HG03159 (cell line): ENCODE measurements around the gene RND1.
"Not testable (repeated sequence)": the region's sequence is repeated elsewhere in the genome, so short reads cannot be mapped to it uniquely, and the experiment has no call there.

Experiments used
- ATAC-seq: cut with Tn5 transposase; IDR thresholded peaks from one replicate; pipeline ENCODE4 v1.9.1; 2021; ENCODE audit warnings: mild to moderate bottlenecking, moderate library complexity; ENCODE audit not compliant: unreplicated experiment

Gene RND1

DNA sequence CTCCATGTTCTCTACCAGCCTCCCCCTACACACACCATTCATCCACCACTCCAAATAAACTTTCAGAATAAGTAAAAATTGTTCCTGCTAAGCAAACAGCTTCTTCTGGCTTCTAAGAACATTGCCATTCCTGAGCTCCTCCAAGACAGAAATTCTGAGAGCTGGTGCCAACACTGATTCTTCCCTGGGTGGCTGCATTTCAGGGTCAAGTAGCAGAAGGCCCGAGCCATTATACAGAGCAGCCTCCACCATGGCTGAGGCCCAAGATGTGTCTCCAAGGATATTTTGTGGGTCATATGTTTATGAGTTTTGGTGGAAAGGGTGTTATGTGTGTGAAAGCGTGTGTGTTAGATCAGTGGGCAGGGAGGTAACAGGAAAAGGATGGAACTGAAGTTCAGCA lies 3.5 kb upstream of the RND1 start:
- ATAC-seq, result no peak

GRCh38 chr12:48868451-48868850 lies 2.8 kb upstream of the RND1 start:
- ATAC-seq, result no peak

DNA sequence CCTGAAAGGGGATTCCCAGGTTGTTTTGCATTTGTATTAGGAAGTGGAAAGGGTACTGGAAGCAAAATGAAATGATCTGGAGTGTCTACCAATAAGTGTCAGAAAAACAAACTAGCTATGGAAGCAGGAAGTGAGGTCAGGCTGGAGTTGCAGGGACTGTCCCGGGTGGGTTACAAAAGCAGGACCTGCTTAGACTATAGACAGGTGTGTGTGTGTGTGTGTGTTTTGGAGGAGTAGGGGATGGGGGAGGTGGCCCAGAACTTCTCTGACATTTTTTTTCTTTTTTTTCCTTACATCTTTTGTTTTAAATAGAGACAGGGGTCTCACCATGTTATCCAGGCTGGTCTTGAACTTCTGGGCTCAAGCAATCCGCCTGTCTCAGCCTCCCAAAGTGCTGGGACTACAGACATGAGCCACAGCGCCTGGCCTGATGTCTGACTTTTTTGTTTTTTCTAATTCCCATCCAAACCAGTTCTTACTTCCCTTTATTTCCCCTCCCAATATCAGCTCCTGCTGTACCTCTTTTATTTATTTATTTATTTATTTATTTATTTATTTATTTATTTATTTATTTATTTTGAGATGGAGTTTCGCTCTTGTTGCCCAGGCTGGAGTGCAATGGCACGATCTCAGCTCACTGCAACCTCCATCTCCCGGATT lies 512 bp upstream of the RND1 start:
- no peak for ATAC-seq

- no peak for ATAC-seq
Observed at GRCh38 chr12:48863291-48863690, 2.4 kb downstream of the RND1 start.

GRCh38 chr12:48862760-48863159 lies 2.9 kb downstream of the RND1 start:
- no peak for ATAC-seq

DNA sequence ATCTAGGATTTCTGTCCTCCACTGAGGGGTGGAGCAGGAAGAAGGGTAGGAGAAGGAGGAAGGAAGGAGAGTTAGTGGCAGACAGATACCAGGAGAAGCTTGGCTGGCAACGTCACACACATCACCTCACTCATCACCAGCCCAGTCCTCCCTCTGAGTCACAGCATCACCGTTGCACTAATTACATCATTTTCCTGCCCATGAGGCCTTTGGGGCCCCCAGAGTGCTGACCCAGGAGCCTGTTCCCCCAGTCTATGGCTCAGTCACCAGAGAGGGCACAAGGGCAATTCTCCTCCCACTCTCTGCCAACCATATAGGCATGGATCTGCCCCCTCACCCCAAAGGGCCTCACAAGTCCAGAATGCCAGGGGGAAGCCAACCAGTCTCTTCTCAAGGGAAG lies 4.6 kb downstream of the RND1 start:
- no peak for ATAC-seq

- ATAC-seq, result not testable (repeated sequence)
Observed at GRCh38 chr12:48860236-48860635, 5.4 kb downstream of the RND1 start.

- ATAC-seq, result no peak
Observed at GRCh38 chr12:48859607-48860006, 6.1 kb downstream of the RND1 start.

DNA sequence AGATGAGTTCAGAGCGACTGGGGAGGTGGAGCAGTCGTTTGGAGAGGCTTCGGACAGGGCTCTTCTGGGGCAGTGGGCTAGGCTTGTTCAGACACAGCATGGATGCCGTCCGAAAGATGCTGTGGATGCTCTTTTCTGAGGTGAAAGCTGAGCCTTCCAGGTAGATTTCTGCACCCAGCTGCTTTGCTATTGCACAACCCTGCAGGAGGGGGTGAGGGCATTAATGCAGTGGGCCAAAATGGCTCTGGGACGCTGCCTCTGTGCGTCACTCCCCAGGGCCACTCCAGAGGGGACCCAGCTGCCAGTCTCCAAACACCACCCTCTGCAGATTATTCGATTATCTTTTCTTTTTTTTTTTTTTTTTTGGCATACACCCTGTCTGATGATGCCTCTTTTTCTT lies 7.6 kb downstream of the RND1 start:
- no peak for ATAC-seq

GRCh38 chr12:48857278-48857994 lies 8.2 kb downstream of the RND1 start:
- ATAC-seq, result no peak

- ATAC-seq, result no peak
Observed at GRCh38 chr12:48856379-48856778, 9.3 kb downstream of the RND1 start.

DNA sequence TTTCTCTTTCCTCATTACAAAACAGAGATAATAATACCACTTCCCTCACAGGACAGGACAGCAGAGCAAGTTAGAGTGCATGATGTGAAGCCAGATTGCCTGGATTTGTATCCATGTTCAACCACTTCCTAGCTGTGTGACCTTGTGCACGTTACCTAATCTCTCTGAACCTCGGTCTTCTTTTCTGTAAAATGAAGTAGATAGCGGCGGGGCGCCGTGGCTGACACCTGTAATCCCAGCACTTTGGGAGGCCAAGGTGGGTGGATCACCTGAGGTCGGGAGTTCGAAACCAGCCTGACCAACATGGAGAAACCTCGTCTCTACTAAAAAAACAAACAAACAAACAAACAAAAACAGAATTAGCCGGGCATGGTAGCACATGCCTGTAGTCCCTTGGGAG lies 10.7 kb downstream of the RND1 start:
- not testable (repeated sequence) for ATAC-seq

- no peak for ATAC-seq
Observed at GRCh38 chr12:48854488-48854887, 11.2 kb downstream of the RND1 start.

GRCh38 chr12:48852734-48853688 lies 12.7 kb downstream of the RND1 start:
- peak; percentile 47 for ATAC-seq

DNA sequence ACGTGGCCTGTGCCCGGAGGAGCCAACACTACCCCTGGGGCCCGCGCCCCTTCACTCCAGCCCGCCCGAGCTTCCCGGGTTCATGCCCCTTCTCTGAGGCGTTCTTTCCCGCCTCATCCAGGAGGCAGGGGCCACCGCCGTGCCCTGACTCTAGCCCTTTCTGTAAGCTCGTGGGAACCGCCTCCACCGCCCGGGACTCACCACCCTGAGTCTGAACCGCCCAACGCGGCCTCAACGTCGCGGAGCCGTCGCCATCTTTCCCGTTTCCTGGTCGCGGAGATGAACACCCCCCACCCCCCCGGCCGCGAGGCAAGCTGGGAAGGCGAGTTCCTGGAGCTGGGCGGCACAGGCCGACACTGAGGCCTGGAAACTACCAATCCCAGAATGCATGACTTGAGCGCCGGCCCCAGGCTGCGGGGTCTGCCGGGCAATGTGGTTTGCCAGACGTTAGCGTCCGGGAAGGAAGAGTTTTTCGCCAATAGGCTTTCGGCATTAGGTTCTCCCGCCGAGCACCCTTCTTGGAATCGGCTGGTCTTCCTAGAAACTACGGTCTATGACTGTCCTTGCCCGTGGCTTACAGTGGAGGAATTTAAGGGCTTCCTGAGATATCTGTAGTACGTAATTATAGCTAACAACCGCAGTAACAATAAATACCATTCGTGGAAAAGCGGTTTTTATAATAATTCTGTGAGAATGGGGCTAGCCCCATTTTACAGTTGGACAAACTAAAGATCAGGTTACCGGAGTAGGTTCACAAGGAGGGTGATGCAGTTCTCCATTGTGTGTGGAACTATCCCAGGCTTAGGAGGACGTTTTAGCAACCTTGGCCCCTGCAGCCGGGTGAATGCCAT lies 13.6 kb downstream of the RND1 start, which contains the start of gene DDX23:
Gene DDX23 (minus strand): TSS at position 281 of the 851 bp plus-strand sequence. CDS start 6,381 bp downstream, outside the sequence.
- peak; percentile 91 for ATAC-seq

- not testable (repeated sequence) for ATAC-seq
Observed at GRCh38 chr12:48842021-48842420, 23.6 kb downstream of the RND1 start.

DNA sequence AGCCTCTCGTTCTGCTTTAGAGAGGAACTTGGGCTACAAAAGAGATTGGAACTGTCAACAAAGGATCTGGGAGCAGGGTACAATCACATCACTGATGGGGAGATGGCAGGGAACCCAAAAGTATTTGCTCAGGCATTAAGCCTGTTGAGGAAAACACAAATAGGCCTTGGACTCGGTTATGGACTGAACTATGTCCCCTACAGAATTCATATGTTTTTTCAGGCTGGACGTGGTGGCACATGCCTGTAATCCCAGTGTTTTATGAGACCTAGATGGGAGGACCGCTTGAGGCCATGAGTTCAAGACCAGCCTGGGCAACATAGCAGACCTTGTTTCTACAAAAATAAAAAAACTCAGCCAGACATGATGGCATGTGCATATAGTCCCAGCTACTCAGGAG lies 27.6 kb downstream of the RND1 start:
- no peak for ATAC-seq

GRCh38 chr12:48832321-48833060 lies 33.2 kb downstream of the RND1 start:
- no peak for ATAC-seq

- ATAC-seq, result no peak
Observed at GRCh38 chr12:48831257-48831656, 34.4 kb downstream of the RND1 start.
